Measurements from ENCODE around the gene UPB1.

UPB1 gene

GRCh38 chr22:24474221-24474620, 20.9 kb upstream of the UPB1 start:
- H3K4me3 ChIP-seq (ENCODE audit: low read depth, low read length) = no peak overlapping the region
- in situ Hi-C loops (cut with HindIII; ENCODE audit: low sequenced_read_pairs) = no loop called here
- no peak for TF ChIP-seq CTCF (IDR thresholded peaks at IDR 0.05; ENCODE audit: low read depth, low read length, missing control alignments)
- DNase-seq (ENCODE audit: low read depth) = peak; percentile 90

- in situ Hi-C loops (cut with HindIII; ENCODE audit: low sequenced_read_pairs) = no loop called here
Measured at GRCh38 chr22:24474649-24475255, 20.4 kb upstream of the UPB1 start.

GRCh38 chr22:24481641-24482040, 13.5 kb upstream of the UPB1 start:
- in situ Hi-C loops (cut with HindIII; ENCODE audit: low sequenced_read_pairs) = no loop called here
- DNase-seq (ENCODE audit: low read depth) = no peak
- no peak overlapping the region for H3K4me3 ChIP-seq (ENCODE audit: low read depth, low read length)
- no peak for TF ChIP-seq CTCF (IDR thresholded peaks at IDR 0.05; ENCODE audit: low read depth, low read length, missing control alignments)

More at GRCh38 chr22:24474649-24475255, 20.4 kb upstream of the UPB1 start:
- no peak overlapping the region for H3K4me3 ChIP-seq (ENCODE audit: low read depth, low read length)
- no peak for TF ChIP-seq CTCF (IDR thresholded peaks at IDR 0.05; ENCODE audit: low read depth, low read length, missing control alignments)
- DNase-seq (ENCODE audit: low read depth) = peak; percentile 32

GRCh38 chr22:24482575-24482974, 12.6 kb upstream of the UPB1 start:
- no peak overlapping the region for H3K4me3 ChIP-seq (ENCODE audit: low read depth, low read length)
- TF ChIP-seq CTCF (IDR thresholded peaks at IDR 0.05; ENCODE audit: low read depth, low read length, missing control alignments) = no peak
- DNase-seq (ENCODE audit: low read depth) = peak; percentile 57
- in situ Hi-C loops (cut with HindIII; ENCODE audit: low sequenced_read_pairs) = no loop called here

- H3K4me3 ChIP-seq (ENCODE audit: low read depth, low read length) = no peak overlapping the region
- TF ChIP-seq CTCF (IDR thresholded peaks at IDR 0.05; ENCODE audit: low read depth, low read length, missing control alignments) = no peak
- no peak for DNase-seq (ENCODE audit: low read depth)
- in situ Hi-C loops (cut with HindIII; ENCODE audit: low sequenced_read_pairs) = no loop called here
Measured at GRCh38 chr22:24482998-24483397, 12.1 kb upstream of the UPB1 start.

- TF ChIP-seq CTCF (IDR thresholded peaks at IDR 0.05; ENCODE audit: low read depth, low read length, missing control alignments) = no peak
- H3K4me3 ChIP-seq (ENCODE audit: low read depth, low read length) = no peak overlapping the region
- peak; percentile 24 for DNase-seq (ENCODE audit: low read depth)
- in situ Hi-C loops (cut with HindIII; ENCODE audit: low sequenced_read_pairs) = no loop called here
Measured at GRCh38 chr22:24483976-24484545, 11.1 kb upstream of the UPB1 start.

Data from astrocyte of the cerebellum (primary cell).